ENCODE data around the gene GNAQ. TPM values are rescaled to one million over a fixed set of nuclear protein-coding genes. Genes with fewer than 3 reads are reported as not detected.
A peak's percentile ranks its signal among the peaks of the same experiment; 100 is the strongest.

GNAQ gene
- total RNA-seq, 3 donors from 2014 or later (not counting 1 experiment from before 2014, with no cell fraction given): 17.8 to 51.6 (median 24.5) TPM

DNA sequence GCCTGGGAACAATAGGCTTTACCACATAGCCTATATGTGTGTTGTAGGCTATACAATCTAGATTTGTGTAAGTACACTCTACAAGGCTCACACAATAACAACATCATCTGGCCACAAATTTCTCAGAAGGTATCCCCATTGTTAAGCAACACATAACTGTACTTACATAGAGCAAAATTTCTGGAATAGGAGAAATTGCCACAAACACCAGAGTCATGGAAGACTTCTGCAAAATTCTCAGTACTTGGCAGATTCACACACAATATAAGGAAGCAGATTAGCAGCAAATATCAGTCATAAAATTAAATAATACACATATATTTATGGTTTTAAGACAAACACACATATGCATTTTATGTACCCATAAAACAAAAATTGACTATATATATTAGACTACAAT is 16.4 kb downstream of the GNAQ start:
- ATAC-seq: peak in 1 of 3 donors; percentile 55
- TF ChIP-seq, protein P1, sequence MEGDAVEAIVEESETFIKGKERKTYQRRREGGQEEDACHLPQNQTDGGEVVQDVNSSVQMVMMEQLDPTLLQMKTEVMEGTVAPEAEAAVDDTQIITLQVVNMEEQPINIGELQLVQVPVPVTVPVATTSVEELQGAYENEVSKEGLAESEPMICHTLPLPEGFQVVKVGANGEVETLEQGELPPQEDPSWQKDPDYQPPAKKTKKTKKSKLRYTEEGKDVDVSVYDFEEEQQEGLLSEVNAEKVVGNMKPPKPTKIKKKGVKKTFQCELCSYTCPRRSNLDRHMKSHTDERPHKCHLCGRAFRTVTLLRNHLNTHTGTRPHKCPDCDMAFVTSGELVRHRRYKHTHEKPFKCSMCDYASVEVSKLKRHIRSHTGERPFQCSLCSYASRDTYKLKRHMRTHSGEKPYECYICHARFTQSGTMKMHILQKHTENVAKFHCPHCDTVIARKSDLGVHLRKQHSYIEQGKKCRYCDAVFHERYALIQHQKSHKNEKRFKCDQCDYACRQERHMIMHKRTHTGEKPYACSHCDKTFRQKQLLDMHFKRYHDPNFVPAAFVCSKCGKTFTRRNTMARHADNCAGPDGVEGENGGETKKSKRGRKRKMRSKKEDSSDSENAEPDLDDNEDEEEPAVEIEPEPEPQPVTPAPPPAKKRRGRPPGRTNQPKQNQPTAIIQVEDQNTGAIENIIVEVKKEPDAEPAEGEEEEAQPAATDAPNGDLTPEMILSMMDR (IDR thresholded peaks at IDR 0.05): no peak
- H3K27me3 Mint-ChIP-seq (ENCODE audit: low read depth in 2 of 2): no peaks in the 10 kb centered on the region
- DNase-seq: no peak
- no peaks in the 10 kb centered on the region for H3K9me3 Mint-ChIP-seq
- H3K36me3 Mint-ChIP-seq: no peaks in the 10 kb centered on the region
- H3K4me3 Mint-ChIP-seq: no peak overlapping the region
- H3K9me3 ChIP-seq (ENCODE audit: control insufficient read depth, insufficient read depth, low read length): no peaks in the 10 kb centered on the region
- peaks cover 16 to 21% of the 10 kb centered on the region in 2 donors for H3K4me1 Mint-ChIP-seq
- no peak overlapping the region for H3K27ac ChIP-seq (ENCODE audit: low read length)
- H3K4me1 ChIP-seq (ENCODE audit: control insufficient read depth, insufficient read depth, low read length): no peaks in the 10 kb centered on the region
- intact Hi-C loops (cut with micrococcal nuclease): no loop called here
- no peaks in the 10 kb centered on the region for H3K36me3 ChIP-seq (ENCODE audit: control insufficient read depth, insufficient read depth, low read length)
- no peaks in the 10 kb centered on the region for H3K27me3 ChIP-seq (ENCODE audit: control insufficient read depth, insufficient read depth, low read length)
- no peak overlapping the region for H3K4me3 ChIP-seq (ENCODE audit: low read length)
- no peak overlapping the region for H3K27ac Mint-ChIP-seq

DNA sequence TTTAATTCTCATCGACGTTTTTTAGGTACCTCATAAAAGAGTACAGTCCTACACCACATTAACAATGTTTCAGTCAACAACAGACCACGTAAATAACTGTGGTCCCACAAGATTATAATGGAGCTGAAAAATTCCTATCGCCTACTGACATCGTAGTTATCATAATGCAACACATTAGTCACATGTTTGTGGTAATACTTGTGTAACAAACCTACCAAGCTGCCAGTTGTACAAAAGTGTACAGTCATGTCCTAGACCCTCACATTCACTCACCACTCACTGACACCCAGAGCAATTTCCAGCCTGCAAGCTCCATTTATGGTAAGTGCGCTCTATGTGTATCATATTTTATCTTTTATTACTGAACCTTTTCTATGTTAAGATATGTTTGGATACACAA is 16.8 kb downstream of the GNAQ start:
- Histone ChIP-seq H3K36me3 (ENCODE audit: control insufficient read depth, insufficient read depth, low read length) (no peaks in the 10 kb centered on the region), H3K27me3 (ENCODE audit: control insufficient read depth, insufficient read depth, low read length) (no peaks in the 10 kb centered on the region), H3K9me3 (ENCODE audit: control insufficient read depth, insufficient read depth, low read length) (no peaks in the 10 kb centered on the region), H3K4me1 (ENCODE audit: control insufficient read depth, insufficient read depth, low read length) (no peaks in the 10 kb centered on the region), H3K4me3 (ENCODE audit: low read length) (no peak overlapping the region), H3K27ac (ENCODE audit: low read length) (no peak overlapping the region)
- Mint-ChIP-seq H3K4me1 (peaks cover 20 to 26% of the 10 kb centered on the region in 2 donors), H3K36me3 (no peaks in the 10 kb centered on the region), H3K27me3 (ENCODE audit: low read depth in 2 of 2) (no peaks in the 10 kb centered on the region), H3K4me3 (no peak overlapping the region), H3K9me3 (no peaks in the 10 kb centered on the region), H3K27ac (no peak overlapping the region)
- 77% methylated on average over 5 of the region's 6 CpGs for WGBS (ENCODE audit: insufficient coverage)
- intact Hi-C loops (cut with micrococcal nuclease): no loop called here
- peak in 1 of 3 donors; percentile 61 for ATAC-seq
- TF ChIP-seq, protein P1 (IDR thresholded peaks at IDR 0.05): no peak
- no peak for DNase-seq

DNA sequence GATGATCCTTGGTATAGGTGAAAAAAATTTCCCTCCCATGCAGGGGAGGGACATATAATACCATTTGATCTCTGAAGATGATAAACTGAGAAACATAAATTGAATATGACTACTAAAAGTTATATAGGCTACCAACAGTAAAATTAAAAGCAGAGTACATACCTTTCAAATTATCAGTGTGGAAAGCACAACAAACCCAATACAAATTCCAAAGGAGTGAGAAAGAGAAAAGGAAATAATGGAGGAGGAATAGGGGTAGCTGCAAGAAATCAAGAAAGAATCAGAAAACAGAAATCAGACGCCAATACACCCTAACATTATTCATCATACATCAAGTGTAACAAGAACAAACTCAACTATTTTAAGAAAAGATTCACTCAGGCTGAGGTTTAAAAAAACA is 17.7 kb downstream of the GNAQ start:
- Mint-ChIP-seq H3K9me3 (no peaks in the 10 kb centered on the region), H3K27ac (no peak overlapping the region), H3K36me3 (no peaks in the 10 kb centered on the region), H3K4me3 (no peak overlapping the region), H3K4me1 (peaks cover 28 to 34% of the 10 kb centered on the region in 2 donors), H3K27me3 (ENCODE audit: low read depth in 2 of 2) (no peaks in the 10 kb centered on the region)
- Histone ChIP-seq H3K27me3 (ENCODE audit: control insufficient read depth, insufficient read depth, low read length) (no peaks in the 10 kb centered on the region), H3K9me3 (ENCODE audit: control insufficient read depth, insufficient read depth, low read length) (no peaks in the 10 kb centered on the region), H3K4me3 (ENCODE audit: low read length) (no peak overlapping the region), H3K4me1 (ENCODE audit: control insufficient read depth, insufficient read depth, low read length) (peaks cover 3% of the 10 kb centered on the region), H3K36me3 (ENCODE audit: control insufficient read depth, insufficient read depth, low read length) (no peaks in the 10 kb centered on the region), H3K27ac (ENCODE audit: low read length) (no peak overlapping the region)
- DNase-seq: no peak
- TF ChIP-seq, protein P1 (IDR thresholded peaks at IDR 0.05): no peak
- no peak for ATAC-seq
- 90% methylated on average over 1 of the region's 1 CpG for WGBS (ENCODE audit: insufficient coverage)
- intact Hi-C loops (cut with micrococcal nuclease): no loop called here

GRCh38 chr9:78011049-78011448 is 20.6 kb downstream of the GNAQ start:
- Mint-ChIP-seq H3K27me3 (ENCODE audit: low read depth in 2 of 2) (no peaks in the 10 kb centered on the region), H3K27ac (peak overlapping the region; percentile 40 to 55), H3K36me3 (no peaks in the 10 kb centered on the region), H3K4me3 (no peak overlapping the region), H3K9me3 (no peaks in the 10 kb centered on the region), H3K4me1 (peaks cover 43 to 46% of the 10 kb centered on the region in 2 donors)
- TF ChIP-seq, protein P1 (IDR thresholded peaks at IDR 0.05): no peak
- H3K27me3 ChIP-seq (ENCODE audit: control insufficient read depth, insufficient read depth, low read length): no peaks in the 10 kb centered on the region
- no peaks in the 10 kb centered on the region for H3K36me3 ChIP-seq (ENCODE audit: control insufficient read depth, insufficient read depth, low read length)
- peaks cover 14% of the 10 kb centered on the region for H3K4me1 ChIP-seq (ENCODE audit: control insufficient read depth, insufficient read depth, low read length)
- DNase-seq (no peak), ATAC-seq (no peak)
- no peak overlapping the region for H3K4me3 ChIP-seq (ENCODE audit: low read length)
- no peaks in the 10 kb centered on the region for H3K9me3 ChIP-seq (ENCODE audit: control insufficient read depth, insufficient read depth, low read length)
- intact Hi-C loops (cut with micrococcal nuclease): no loop called here
- H3K27ac ChIP-seq (ENCODE audit: low read length): no peak overlapping the region

Measured in natural killer cell (primary cell).